ENCODE results near the gene MMP15. TPM values are rescaled to one million over a fixed set of nuclear protein-coding genes. Genes with fewer than 3 reads are reported as not detected.

The MMP15 gene
- total RNA-seq, 2 experiments from 2014 or later, result 0.25 to 0.31 TPM

DNA sequence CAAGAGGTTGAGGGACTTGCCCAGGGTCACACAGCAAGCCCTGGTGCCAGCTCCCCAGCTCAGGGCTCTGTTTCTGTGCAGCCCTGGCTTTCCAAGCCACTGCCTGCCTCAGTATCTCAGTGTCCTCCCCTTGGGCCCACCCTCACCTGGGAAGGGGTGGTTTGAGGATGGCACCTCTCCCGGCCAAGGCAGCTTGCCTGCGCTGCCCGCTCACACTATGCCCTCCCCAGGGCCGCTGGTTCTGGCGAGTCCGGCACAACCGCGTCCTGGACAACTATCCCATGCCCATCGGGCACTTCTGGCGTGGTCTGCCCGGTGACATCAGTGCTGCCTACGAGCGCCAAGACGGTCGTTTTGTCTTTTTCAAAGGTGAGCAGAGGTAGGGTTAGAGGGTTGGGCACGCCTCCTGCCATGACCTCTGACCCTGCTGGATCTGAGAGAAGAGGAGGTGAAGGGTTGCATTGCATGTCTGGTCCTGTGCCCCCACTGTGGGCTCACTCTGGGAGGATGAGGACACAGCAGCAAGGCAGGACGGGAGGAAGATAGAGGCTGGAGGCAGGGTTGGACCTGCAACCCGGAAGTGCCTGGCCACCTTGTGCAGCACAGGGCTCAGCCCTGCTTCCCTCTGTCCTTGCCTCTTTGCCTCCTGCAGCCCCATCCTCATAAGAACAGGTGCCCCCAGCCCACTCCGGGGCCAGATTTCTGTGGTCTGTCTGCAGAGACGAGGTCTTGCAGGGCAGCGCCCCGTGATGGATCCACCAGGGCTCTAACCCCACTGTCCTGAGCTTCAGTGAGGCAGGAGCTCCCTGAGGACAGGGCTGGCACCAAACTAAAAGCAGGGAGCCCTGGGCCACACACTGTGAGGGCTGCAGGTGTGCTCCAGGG is 16.7 kb downstream of the MMP15 start:
- ChIA-PET POLR2A (no interaction called here), CTCF (no interaction called here)
- Histone ChIP-seq H3K36me3 (ENCODE audit: insufficient read depth, low read length) (no peaks in the 10 kb centered on the region), H3K9me3 (ENCODE audit: control insufficient read depth in 1 of 2, insufficient read depth in 1 of 2, low read length in 2 of 2) (peaks cover 0 to 5% of the 10 kb centered on the region in 2 experiments), H3K27ac (ENCODE audit: low read depth in 1 of 2, low read length in 2 of 2) (no peak overlapping the region), H3K4me1 (ENCODE audit: insufficient read depth, low read length) (no peaks in the 10 kb centered on the region), H3K27me3 (ENCODE audit: control insufficient read depth in 1 of 2, insufficient read depth in 2 of 2, low read length in 2 of 2) (no peaks in the 10 kb centered on the region), H3K4me3 (ENCODE audit: low read length) (no peak overlapping the region)
- no peaks in the 10 kb centered on the region for H3K36me3 Mint-ChIP-seq (ENCODE audit: low read depth)
- H3K27ac Mint-ChIP-seq, result no peak overlapping the region
- H3K9me3 Mint-ChIP-seq, result no peaks in the 10 kb centered on the region
- no peak overlapping the region for H3K4me3 Mint-ChIP-seq
- no peaks in the 10 kb centered on the region for H3K27me3 Mint-ChIP-seq
- no peak for TF ChIP-seq CTCF (IDR thresholded peaks at IDR 0.05)
- DNase-seq, result no peak
- ATAC-seq (ENCODE audit: poor library complexity), result no peak
- no peaks in the 10 kb centered on the region for H3K4me1 Mint-ChIP-seq (ENCODE audit: low read depth)
- intact Hi-C loops (cut with DNase I, micrococcal nuclease), result no loop called here

DNA sequence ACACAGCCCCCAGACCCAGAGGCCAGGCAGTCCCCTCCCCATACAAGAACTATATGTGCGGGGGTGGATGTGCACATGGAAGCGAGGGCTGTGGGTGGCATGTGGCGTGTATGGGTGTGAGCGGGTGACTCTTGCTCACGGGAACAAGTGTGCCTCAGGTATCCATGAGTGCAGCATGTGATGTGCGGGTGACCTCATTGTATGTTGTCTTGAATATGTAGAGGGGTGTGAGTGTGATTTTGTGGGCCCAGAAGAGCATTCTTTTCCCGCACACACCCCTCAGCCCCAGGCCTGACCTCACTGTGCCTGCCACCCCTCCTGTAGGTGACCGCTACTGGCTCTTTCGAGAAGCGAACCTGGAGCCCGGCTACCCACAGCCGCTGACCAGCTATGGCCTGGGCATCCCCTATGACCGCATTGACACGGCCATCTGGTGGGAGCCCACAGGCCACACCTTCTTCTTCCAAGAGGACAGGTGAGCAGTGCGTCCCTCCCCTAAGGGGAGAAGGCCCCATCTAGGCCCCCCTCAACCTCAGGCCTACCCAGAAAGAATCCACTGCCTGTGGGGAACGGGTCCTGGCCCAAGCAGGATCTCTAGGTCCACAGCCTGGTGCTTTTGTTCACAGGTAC is 17.4 kb downstream of the MMP15 start:
- Histone ChIP-seq H3K9me3 (ENCODE audit: control insufficient read depth in 1 of 2, insufficient read depth in 1 of 2, low read length in 2 of 2) (peaks cover 0 to 4% of the 10 kb centered on the region in 2 experiments), H3K4me1 (ENCODE audit: insufficient read depth, low read length) (no peaks in the 10 kb centered on the region), H3K27me3 (ENCODE audit: control insufficient read depth in 1 of 2, insufficient read depth in 2 of 2, low read length in 2 of 2) (no peaks in the 10 kb centered on the region), H3K4me3 (ENCODE audit: low read length) (no peak overlapping the region), H3K36me3 (ENCODE audit: insufficient read depth, low read length) (no peaks in the 10 kb centered on the region), H3K27ac (ENCODE audit: low read depth in 1 of 2, low read length in 2 of 2) (no peak overlapping the region)
- no peaks in the 10 kb centered on the region for H3K4me1 Mint-ChIP-seq (ENCODE audit: low read depth)
- no peak overlapping the region for H3K4me3 Mint-ChIP-seq
- no peaks in the 10 kb centered on the region for H3K36me3 Mint-ChIP-seq (ENCODE audit: low read depth)
- ChIA-PET CTCF (no interaction called here), POLR2A (no interaction called here)
- no peak for ATAC-seq (ENCODE audit: poor library complexity)
- no peaks in the 10 kb centered on the region for H3K27me3 Mint-ChIP-seq
- DNase-seq, result no peak
- H3K27ac Mint-ChIP-seq, result no peak overlapping the region
- TF ChIP-seq CTCF (IDR thresholded peaks at IDR 0.05), result no peak
- intact Hi-C loops (cut with DNase I, micrococcal nuclease), result no loop called here
- H3K9me3 Mint-ChIP-seq, result no peaks in the 10 kb centered on the region

GRCh38 chr16:58043571-58044155 is 18.1 kb downstream of the MMP15 start:
- Mint-ChIP-seq H3K36me3 (ENCODE audit: low read depth) (no peaks in the 10 kb centered on the region), H3K4me3 (no peak overlapping the region), H3K27me3 (no peaks in the 10 kb centered on the region), H3K9me3 (no peaks in the 10 kb centered on the region), H3K4me1 (ENCODE audit: low read depth) (no peaks in the 10 kb centered on the region), H3K27ac (no peak overlapping the region)
- DNase-seq (no peak), ATAC-seq (ENCODE audit: poor library complexity) (no peak)
- Histone ChIP-seq H3K27ac (ENCODE audit: low read depth in 1 of 2, low read length in 2 of 2) (no peak overlapping the region), H3K4me1 (ENCODE audit: insufficient read depth, low read length) (no peaks in the 10 kb centered on the region), H3K4me3 (ENCODE audit: low read length) (no peak overlapping the region), H3K9me3 (ENCODE audit: control insufficient read depth in 1 of 2, insufficient read depth in 1 of 2, low read length in 2 of 2) (no peaks in the 10 kb centered on the region), H3K27me3 (ENCODE audit: control insufficient read depth in 1 of 2, insufficient read depth in 2 of 2, low read length in 2 of 2) (no peaks in the 10 kb centered on the region), H3K36me3 (ENCODE audit: insufficient read depth, low read length) (no peaks in the 10 kb centered on the region)
- POLR2A ChIA-PET, result no interaction called here
- CTCF ChIA-PET, result no interaction called here
- intact Hi-C loops (cut with DNase I, micrococcal nuclease), result no loop called here
- no peak for TF ChIP-seq CTCF (IDR thresholded peaks at IDR 0.05)
